HG03196 (cell line): Measurements from ENCODE around the gene ATCAY.

ENCODE experiments used
- ATAC-seq: cut with Tn5 transposase; IDR thresholded peaks from one replicate; pipeline ENCODE4 v1.9.1; 2021; ENCODE audit not compliant: unreplicated experiment

The ATCAY gene

DNA sequence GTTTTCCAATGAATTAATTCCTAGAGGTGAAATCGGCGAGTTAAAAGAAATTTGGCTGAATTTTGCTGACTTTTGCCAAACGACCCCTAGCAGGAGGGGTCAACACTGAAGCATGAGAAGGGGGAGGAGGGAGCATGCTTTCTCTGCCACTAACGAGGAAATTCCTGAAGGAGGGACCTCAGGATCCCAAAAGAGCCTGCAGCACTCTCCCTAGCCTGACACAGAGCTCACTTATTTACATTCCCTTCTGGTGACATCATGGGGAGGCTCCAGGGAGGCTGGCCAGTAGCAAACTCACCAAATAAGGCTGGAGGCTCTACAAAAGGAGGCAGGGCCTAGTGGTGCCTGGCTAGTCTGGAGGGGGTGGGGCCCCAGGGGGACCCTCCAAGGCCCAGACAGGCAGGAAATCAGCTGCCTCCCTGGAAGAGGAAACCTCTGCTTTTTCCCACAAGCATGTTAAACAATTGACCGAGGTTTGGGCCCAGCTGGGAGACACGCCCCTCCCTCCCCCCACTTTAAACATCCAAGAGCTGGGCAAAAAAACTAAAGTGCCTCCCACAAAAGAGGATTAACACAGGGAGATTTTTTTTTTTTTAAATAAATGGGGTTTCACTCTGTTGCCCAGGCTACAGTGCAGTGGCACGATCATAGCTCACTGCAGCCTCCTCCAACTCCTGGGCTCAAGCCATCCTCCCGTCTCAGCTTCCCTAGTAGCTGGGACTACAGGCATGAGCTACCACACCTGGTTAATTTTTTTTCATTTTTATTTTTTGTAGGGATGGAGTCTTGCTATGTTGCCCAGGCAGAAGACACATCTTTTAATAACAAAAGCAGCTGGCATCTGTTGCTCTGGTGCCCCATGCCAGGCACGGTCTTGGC, 88.3 kb downstream of the ATCAY start:
- no peak for ATAC-seq

DNA sequence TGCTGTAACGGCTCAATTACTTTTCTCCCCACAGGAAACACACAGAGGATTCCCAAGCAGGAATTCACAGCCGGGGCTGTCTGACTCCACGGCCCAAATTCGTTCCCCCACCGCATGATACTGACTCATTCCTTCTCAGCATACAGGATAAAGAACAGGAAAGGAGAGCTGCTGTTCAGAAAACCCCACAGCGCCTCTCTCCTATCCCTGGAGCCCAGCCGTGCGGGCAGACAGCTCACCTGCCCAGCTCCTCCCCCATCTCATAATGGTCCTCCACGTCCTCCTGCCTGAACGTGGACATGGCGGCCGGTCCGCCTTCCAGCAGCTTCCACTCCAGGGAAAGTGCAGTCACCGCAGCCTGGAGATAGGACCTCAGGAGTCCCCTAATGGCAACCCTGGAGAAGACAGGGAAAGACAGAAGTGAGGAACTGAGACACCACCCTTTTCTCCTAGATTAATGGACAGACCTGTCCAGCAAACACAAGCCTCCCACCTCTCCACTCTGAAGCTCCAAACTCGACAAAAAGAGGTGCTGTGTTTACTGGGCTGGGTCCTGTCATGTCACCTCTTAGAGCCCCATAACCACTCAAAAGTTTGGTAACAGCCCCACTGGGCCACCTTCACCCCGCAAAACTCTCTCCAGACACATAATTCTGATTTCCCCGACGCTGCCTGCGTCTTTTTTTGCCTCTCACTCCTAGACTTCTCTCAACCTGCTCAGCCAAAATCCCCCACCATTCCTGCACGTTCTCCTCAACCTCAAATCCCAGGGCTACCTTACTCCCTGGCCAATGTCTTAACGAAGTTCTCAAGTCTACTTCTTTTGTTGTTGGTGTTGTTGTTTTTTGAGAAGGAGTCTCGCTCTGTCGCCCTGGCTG, 89.2 kb downstream of the ATCAY start:
- no peak for ATAC-seq

DNA sequence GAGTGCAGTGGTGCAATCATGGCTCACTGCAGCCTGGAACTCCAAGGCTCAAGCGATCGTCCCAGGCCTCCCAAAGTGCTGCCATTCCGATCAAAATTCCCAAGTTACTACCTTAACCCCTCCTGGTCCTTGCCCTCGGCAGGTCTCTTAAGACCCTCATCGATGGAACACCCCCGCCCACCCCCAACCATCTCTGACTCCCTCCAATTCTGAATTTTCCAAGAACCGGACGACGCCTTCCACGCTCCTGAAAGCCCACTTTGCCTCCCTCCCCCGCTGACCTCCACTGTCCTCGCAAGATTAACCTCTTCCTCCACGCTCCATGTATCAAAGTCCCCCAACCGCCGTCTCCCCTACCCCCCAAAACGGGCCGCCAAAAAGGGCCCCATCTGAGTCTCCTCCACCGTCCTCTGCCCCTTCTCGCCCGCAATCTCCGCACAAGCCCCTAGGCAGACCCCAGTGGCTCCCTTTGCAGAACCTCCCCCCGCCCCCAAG, 89.9 kb downstream of the ATCAY start:
- ATAC-seq: no peak

DNA sequence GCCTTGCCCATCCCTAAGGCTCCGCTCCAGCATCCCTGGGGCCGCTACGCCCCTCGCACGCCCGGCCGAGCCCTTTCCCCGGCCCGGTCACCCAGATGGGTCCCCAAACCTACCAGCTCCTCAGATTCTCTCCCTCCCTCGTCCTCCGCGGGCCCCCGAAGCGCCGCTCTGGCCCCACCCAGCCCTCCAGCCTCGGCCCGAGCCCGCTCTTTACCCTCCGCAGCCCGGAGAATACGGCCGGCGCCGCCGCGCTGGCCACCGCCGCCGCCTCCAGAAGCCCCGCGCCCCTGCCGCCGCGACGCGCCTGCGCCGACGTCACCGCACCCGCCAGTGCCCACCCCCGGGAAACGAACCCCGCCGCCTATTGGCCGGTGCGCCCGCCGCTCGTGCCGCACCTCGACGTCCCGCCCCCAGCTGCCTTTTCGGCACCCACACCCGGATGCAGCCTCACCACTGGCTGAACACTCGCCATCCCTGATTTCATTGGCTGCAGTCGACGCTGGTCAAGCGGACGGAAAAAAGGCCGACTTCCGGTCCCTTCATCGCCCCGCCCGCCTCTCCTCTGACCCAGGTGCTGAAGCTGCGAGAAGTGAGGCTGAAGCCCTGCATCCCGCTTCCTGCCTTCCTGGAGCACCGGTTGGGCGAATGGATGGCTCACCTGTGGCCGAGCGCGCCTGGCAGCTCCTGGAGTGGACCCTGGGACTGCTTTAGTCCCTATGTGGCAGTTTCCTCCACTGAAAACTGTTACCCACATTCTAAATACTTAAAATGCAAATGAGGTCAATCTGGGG, 90.5 kb downstream of the ATCAY start, which contains the start of gene DAPK3:
TSS of gene DAPK3 (minus strand) at position 292 of the 791 bp plus-strand sequence. CDS start 1,364 bp downstream, outside the sequence.
- peak; percentile 80 for ATAC-seq

DNA sequence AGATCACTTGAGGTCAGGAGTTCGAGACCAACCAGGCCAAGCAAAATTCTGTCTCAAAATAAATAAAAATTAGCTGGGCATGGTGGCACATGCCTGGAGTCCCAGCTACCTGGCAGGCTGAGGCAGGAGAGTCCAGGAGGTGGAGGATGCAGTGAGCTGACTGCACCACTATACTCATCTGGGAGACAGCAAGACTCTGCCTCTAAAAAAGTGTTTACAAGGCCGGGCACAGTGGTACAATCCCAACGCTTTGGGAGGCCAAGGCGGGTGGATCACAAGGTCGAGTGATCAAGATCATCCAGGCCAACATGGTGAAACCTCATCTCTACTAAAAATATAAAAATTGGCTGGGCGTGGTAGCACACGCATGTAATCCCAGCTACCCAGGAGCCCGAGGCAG, 94.7 kb downstream of the ATCAY start:
- ATAC-seq: no peak

DNA sequence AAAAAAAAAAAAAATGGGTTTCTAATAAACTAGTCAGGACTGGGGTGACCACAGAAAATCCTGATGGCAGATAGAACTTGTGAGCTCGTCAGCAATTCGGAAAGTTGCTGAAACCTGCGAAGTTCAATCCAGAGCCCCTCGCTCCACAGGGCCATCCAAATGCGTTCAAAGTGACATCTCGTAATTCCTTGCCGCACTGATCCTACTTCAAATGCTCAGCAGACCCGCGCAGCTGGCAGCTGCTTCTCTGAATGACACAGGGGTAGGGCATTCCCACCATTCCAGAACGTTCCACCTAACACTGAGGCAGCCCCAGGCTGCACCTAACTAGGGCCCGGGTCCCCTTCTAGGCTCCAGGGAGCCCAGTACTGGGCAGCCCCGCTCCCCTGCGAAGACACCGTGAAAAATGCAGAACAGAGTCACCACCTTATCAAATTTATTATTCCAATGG, 95.2 kb downstream of the ATCAY start:
- no peak for ATAC-seq

DNA sequence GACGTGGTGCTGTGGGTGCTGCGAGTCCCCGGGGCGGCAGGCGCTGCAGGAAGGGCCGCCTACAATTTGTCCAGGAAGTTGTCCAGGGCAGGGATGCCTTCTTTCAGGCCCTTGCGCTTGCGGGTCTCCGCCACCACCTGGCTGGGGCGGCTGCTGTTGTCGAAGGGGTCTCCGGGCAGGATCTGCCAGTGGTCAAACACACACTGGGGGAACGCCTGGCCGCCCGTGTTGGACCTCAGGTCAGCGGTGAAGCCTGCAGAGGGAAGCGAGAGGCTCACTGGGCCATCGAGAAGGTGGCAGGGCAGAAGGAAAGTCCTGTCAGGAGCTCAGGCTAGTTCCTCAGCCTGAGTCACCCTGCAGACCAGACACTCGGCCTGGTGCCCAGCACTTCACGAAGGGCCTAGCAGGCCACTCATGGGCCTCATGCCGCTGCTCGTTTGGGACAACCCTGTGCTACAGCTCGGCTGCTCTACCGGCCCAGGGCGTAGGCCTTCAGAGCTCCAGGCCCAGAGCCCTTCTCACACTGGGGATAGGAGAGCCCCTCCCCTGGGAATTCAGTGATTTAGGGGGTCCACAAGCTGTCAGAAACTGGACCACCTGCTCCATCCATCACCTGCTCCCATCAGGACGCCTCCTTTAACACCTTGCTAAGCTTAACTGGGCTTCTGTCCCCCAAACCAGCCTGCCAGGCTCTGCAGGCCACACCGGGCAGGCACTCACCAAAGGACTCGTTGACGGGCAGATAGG, 96.2 kb downstream of the ATCAY start:
- no peak for ATAC-seq
